Activated naive CD4-positive, alpha-beta T cell treated with anti-CD3 and anti-CD28 coated beads, Interleukin-2, amount 50 U/mL, for 16 hours (primary cell): ENCODE measurements around the gene CCDC188.

ENCODE experiments used
- DNase-seq: peaks from one replicate; pipeline ENCODE4 v3.0.0-alpha.2; 2020

CCDC188 gene

DNA sequence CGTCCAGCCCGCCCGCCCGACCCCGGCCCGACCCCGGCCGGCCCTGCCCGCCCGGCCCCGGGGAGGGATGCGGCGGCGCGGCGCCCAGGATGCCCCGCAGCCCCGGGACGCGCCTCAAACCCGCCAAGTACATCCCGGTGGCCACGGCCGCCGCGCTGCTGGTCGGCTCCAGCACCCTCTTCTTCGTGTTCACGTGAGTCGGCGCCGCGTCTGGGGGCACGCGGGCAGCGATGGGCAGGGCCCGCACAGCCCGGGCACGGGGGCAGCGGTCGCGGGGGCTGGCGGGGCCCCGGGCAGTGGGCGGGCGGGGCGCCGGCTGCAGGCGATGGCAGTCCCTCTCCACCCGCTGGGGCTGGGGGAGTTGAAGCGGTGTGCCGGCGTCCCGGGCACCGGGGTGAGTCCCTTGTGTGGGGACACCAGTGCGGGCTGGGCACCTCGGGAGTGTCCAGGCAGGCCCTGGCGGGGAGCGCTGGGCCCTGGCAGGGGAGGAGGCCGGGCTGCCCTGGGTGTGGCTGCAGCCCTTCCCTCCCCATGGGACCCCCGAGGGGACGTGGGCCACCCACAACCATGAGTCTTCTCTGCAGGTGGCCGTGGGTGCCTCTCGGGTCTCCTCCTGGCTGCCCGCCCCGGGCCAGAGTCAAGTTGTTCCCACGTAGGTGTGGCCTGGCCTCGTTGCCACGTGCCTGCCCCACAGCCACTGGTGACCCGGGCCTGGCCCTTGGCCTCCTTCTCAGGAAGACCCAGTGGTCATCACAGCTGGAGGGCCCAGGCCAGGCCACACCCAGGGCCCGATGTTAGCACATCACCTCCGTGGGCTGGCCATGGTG lies 18.8 kb downstream of the CCDC188 start:
- peak; percentile 27 for DNase-seq

GRCh38 chr22:20131597-20131858 lies 19.3 kb downstream of the CCDC188 start, which contains the start of gene ZDHHC8:
Gene ZDHHC8 (plus strand): TSS chr22:20131804. CDS start chr22:20131948, 144 bp downstream.
- DNase-seq = peak; percentile 59

- peak; percentile 86 for DNase-seq
Observed at GRCh38 chr22:20130731-20131596, 19.9 kb downstream of the CCDC188 start.

GRCh38 chr22:20130319-20130718 lies 20.5 kb downstream of the CCDC188 start:
- no peak for DNase-seq

DNA sequence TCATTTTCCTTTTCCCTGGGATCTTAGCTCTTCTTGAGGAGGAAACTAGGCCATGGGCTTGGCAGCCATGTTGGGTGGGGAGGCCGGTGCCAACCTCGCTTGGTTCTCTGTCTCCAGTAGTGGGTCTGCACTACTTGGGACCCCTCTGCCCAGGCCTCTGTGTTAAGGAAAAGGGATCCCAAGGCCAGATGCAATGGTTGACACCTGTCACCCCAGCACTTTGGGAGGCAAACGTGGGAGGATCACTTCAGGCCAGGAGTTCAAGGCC lies 21.2 kb downstream of the CCDC188 start:
- DNase-seq = no peak

GRCh38 chr22:20128902-20129746 lies 21.7 kb downstream of the CCDC188 start:
- DNase-seq = peak; percentile 55

GRCh38 chr22:20128619-20128901 lies 22.3 kb downstream of the CCDC188 start:
- no peak for DNase-seq

DNA sequence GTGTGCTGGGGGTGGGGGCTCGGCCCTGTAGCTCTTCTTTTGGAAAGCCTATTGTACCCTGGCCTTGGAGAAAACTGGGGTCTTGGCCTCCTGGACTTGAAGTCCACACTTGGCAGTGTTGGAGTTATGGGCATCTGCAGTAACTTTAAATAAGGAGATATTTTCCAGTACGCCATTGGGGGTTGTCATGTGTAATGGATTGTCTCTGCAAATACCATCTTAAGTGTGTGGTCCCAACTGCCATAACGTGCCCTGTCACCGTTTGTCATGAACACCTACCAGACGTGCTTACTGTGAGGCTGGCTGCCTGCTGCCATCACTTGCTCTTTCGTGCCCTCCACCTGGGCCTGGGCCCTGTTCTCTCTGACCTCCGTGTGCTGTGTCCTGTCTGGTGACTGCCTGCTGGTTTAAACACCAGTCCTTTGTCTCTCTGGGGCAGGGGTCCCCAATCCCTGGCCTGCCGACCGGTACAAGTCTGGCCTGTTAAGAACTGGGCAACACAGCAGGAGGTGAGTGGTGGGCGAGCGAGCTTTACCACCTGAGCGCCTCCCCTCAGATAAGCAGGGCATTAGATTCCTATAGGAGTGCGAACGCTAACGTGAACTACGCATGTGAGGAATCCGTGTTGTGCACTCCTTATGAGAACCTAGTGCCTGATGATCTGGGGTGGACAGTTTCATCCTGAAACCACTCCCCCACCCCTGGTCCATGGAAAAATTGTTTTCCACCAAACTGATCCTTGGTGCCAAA lies 22.8 kb downstream of the CCDC188 start:
- no peak for DNase-seq

DNA sequence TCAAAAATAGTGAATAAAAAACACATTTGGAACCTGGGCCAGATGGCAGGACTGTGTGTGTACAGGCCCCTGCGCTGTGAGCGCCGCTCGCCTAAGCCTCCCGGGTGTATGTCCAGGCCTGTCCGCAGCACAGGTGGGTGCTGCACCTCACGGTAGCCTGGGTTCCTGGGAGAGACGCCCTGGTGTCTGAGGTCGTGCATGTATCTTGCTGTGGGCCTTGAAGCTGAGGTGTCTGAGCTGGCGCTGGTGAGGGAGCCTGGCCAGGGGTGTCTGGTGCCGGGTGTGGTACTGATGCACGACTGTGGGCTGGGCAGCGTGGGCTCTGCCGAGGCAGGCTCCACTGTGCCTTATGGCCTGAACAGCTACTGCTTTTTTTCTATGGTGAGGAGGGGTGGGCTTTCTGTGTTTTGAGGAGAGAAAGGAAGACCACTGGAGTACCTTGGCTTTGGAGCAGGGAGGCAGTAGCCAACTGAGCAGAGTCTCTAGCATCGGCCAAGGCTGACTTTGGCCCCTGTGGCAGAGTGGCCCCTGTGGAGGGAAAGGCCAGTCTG lies 23.5 kb downstream of the CCDC188 start:
- DNase-seq = no peak

- DNase-seq = no peak
Observed at GRCh38 chr22:20126284-20127029, 24.4 kb downstream of the CCDC188 start.

- DNase-seq = no peak
Observed at GRCh38 chr22:20125201-20126174, 25.4 kb downstream of the CCDC188 start.

GRCh38 chr22:20124083-20124787 lies 26.6 kb downstream of the CCDC188 start:
- DNase-seq = no peak

DNA sequence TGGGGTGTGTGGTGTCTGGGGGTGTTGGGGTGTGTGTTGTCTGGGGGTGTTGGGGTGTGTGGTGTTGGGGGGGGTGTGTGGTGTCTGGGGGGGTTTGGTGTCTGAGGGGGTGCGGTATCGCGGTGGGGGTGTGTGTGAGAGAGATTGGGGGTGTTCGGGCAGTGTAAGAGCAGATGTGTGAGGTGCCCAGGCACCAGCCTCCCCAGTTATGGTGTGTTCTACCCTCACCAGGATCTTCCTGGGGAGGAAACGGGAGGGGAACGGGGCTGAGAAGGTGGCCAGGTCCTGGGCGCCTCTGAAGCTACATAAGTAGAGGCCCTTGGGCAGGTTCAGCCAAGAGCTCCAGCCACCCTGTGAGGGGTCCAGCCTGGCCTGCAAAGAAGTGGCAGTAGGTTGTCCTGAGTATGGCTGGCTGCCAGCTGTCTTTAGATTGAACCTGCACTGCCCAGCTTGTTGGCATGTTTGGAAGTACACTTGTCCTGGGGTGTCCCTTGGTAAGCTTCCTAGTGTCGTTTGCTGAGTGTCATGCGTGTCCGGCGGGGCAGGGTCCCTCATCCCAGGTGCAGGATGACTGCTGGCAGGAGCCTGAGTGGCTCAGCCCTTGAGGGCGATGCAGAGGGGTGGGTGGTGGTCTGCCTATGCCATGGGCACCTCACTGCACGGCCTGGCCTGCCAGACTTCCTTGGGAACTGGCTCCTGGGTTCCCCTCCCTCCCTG lies 27.3 kb downstream of the CCDC188 start:
- DNase-seq = no peak

- DNase-seq = no peak
Observed at GRCh38 chr22:20121856-20122415, 28.9 kb downstream of the CCDC188 start.

GRCh38 chr22:20118300-20119020 lies 32.4 kb downstream of the CCDC188 start:
- no peak for DNase-seq

- peak; percentile 81 for DNase-seq
Observed at GRCh38 chr22:20117633-20118299, 33.1 kb downstream of the CCDC188 start.

DNA sequence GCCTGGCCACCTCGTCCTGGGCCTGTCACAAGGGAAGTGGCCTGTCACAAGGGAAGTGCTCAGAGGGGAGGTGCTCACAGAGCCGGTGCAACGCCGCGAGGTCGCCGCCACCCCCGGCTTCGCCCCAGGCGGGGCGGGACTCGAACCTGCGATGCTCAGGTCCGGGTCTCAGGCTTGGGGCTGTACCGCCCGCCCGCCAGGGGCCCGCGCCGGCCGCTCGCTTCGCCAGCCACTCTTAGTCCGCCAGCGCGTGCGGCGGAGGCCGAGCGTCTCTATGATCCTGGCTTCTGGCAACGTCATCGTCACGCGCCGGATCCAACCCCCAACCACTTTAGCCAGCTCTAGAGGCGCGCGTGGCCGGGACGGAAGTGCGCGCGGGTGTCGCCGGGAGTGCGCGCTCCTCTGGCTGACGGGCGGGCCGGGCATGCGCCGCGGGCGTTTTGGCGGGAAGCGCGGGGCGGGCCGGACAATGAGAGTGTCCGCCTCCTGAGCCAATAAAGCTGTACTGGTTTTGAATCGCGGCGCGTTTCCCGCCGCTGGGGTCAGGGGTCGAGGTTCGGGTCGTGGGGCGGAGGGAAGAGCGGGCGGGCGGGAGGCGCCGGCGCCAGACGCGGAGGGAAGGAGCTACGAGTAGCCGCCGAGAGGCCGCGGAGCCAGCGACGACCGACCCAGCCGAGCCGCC lies 33.8 kb downstream of the CCDC188 start, which contains the start of gene TRMT2A:
Gene TRMT2A, minus strand, starts transcription at position 276 of the 682 bp plus-strand sequence. CDS start 320 bp downstream, outside the sequence.
- peak; percentile 97 for DNase-seq
